K562 (cell line): ENCODE data around the gene CABP2. TPM values are rescaled to one million over a fixed set of nuclear protein-coding genes. Genes with fewer than 3 reads are reported as not detected.
A peak's percentile ranks its signal among the peaks of the same experiment; 100 is the strongest.

Experiments used
- CAMTA2 ChIP-seq: fragments of 250-450 bp; sonication (Bioruptor Pico); conservative IDR thresholded peaks from 2 replicates; pipeline ENCODE4 v1.5.1; 2022
- CBX8 ChIP-seq: fragments of 200-600 bp; sonication (generic); IDR thresholded peaks from 2 replicates; pipeline ENCODE4 v1.6.1; 2012; ENCODE audit warnings: borderline replicate concordance, mixed run types, low read depth, mild to moderate bottlenecking, moderate library complexity, mixed read lengths, low read length, control low read depth, inconsistent platforms; ENCODE audit not compliant: poor library complexity, severe bottlenecking; ENCODE audit errors: extremely low read depth
- FOXK2 ChIP-seq, 2 experiments: fragments of 450-650 bp; IDR thresholded peaks in 1 of 2; conservative IDR thresholded peaks in 1 of 2; 2 replicates each; pipeline ENCODE4 v1.6.1; 2016; ENCODE audit warnings: low read depth in 2 of 2, mild to moderate bottlenecking in 1 of 2
- HDAC6 ChIP-seq: IDR thresholded peaks from 2 replicates; pipeline ENCODE4 v1.6.1; 2012; ENCODE audit warnings: low read depth, mild to moderate bottlenecking, control low read depth, inconsistent platforms, low read length, moderate library complexity
- KLF13 ChIP-seq: fragments of 450-650 bp; IDR thresholded peaks from 2 replicates; pipeline ENCODE4 v1.6.1; 2016; ENCODE audit warnings: missing genetic modification characterization, low read depth, mild to moderate bottlenecking, missing compliant biosample characterization, moderate library complexity, borderline replicate concordance
- MCM3 ChIP-seq: fragments of 450-650 bp; IDR thresholded peaks from 2 replicates; pipeline ENCODE4 v1.6.1; 2016
- NR2C2 ChIP-seq, 2 experiments: fragments of 200-800 bp in 1 of 2; sonication (Bioruptor generic) in 1 of 2; sonication (generic) in 1 of 2; formaldehyde crosslinking in 1 of 2; IDR thresholded peaks; 2 replicates each; pipeline versions ENCODE4 v1.6.1 to v1.8.0; 2016 to 2022; ENCODE audit warnings: mild to moderate bottlenecking in 1 of 2, missing compliant biosample characterization in 1 of 2, missing genetic modification characterization in 1 of 2, missing genetic modification reagents in 1 of 2
- PHTF2 ChIP-seq: fragments of 250-450 bp; sonication (Bioruptor Pico); IDR thresholded peaks from 2 replicates; pipeline ENCODE4 v1.5.0; 2021; ENCODE audit warnings: mild to moderate bottlenecking
- PRPF4 ChIP-seq: fragments of 200-400 bp; formaldehyde crosslinking; IDR thresholded peaks from one replicate; pipeline ENCODE4 v1.6.1; 2017; ENCODE audit warnings: low read length, low read depth, mild to moderate bottlenecking; ENCODE audit not compliant: insufficient read depth, poor library complexity, severe bottlenecking
- SMARCA4 ChIP-seq: fragments of 450-650 bp; IDR thresholded peaks from 2 replicates; pipeline ENCODE4 v1.6.1; 2016
- TBP ChIP-seq: optimal IDR thresholded peaks from 2 replicates; pipeline ENCODE3; 2011; ENCODE audit warnings: low read depth, low read length, improper control_type of control experiment
- ZNF316 ChIP-seq: fragments of 450-650 bp; IDR thresholded peaks from 2 replicates; pipeline ENCODE4 v1.6.1; 2016
- ZNF354B ChIP-seq: fragments of 250-450 bp; sonication (Bioruptor Pico); IDR thresholded peaks from 2 replicates; pipeline ENCODE4 v1.4.0; 2020
- ZNF586 ChIP-seq: fragments of 450-650 bp; formaldehyde crosslinking; conservative IDR thresholded peaks from 2 replicates; pipeline ENCODE4 v1.4.0; 2020; ENCODE audit warnings: mild to moderate bottlenecking, moderate library complexity
- ZNF830 ChIP-seq: fragments of 250-450 bp; sonication (Bioruptor Pico); IDR thresholded peaks from 2 replicates; pipeline ENCODE4 v1.5.0; 2021; ENCODE audit warnings: mild to moderate bottlenecking
- polyA plus RNA-seq, 8 experiments: library from polyadenylated mRNA; depleted of rRNA in 4 of 8; stranded (reverse) in 5 of 8; unstranded in 3 of 8; fragments of >200 nt; fragmentation: Nextera tagmentation in 2 of 8; fragmentation: Illumina TruSeq in 1 of 8; extraction: Ambion mirVana in 2 of 8; extraction: Trizol in 1 of 8; gene quantifications; 2 replicates each; pipeline versions ENCODE4 v1.2.1 to v1.2.3, GENCODE V29; 2011 to 2014; ENCODE audit warnings: inconsistent platforms in 1 of 8, missing spikeins in 1 of 8
- total RNA-seq, 7 experiments: library from RNA; depleted of rRNA in 6 of 7; stranded (reverse); fragments of >200 nt in 6 of 7; fragmentation: Illumina TruSeq in 2 of 7; extraction: Trizol in 2 of 7; gene quantifications; 2 replicates each; pipeline versions ENCODE4 v1.2.1 to v1.2.3, GENCODE V29; 2011 to 2021; ENCODE audit warnings: low replicate concordance in 1 of 7
- TF ChIP-seq, protein P1 (sequence below): IDR thresholded peaks from 2 replicates; pipeline ENCODE4 v1.6.1; 2011; ENCODE audit warnings: borderline replicate concordance, low read depth, mild to moderate bottlenecking, moderate library complexity, low read length; ENCODE audit not compliant: insufficient read depth, poor library complexity, severe bottlenecking
- TF ChIP-seq, protein P2 (sequence below): fragments of 250-450 bp; sonication (Bioruptor Pico); IDR thresholded peaks from 2 replicates; pipeline ENCODE4 v1.5.0; 2022; ENCODE audit warnings: mild to moderate bottlenecking

Gene CABP2
- total and polyA plus RNA-seq, 9 of the 15 experiments (the other 6 are each of a cell fraction or from before 2014, with no cell fraction given) = not detected

DNA sequence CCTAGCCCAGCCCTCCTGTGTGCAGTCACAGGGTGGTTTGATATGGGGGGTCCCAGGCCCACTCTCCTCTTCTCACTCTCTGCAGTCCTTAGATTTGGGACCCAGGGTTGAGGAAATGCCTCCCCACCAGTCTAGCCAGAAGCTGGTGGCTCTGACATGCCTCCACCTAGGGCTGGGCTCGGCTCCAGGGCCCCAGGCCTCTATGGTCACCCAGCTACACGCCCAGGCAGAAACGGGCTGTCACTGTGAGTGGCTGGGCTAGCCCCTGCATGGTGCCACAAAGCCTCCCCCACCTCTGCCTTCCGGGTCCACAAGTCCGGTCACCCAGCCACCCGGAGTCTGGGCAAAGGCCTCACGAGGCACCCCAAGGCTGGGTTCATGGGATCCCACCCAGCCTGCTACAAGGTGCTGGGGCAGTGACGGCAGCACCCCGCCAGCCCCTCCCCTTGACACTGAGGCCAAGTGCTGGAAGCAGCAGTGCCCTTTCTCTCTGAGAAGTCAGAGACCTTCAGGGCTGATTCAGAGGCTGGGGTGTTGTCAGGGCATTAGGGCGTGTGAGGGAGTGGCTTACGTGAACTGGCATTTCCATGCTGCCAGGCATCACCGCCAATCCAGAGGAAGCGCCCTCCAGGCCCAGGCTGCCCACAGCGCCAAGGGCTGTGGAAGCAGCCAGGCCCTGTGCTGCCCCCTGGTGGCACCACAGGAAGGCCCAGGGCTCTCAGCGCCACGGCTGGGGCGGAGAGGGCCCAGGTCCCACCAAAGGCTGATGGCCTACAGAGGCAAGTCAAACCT lies 17.4 kb downstream of the CABP2 start (continued):
- TF ChIP-seq, protein P1, sequence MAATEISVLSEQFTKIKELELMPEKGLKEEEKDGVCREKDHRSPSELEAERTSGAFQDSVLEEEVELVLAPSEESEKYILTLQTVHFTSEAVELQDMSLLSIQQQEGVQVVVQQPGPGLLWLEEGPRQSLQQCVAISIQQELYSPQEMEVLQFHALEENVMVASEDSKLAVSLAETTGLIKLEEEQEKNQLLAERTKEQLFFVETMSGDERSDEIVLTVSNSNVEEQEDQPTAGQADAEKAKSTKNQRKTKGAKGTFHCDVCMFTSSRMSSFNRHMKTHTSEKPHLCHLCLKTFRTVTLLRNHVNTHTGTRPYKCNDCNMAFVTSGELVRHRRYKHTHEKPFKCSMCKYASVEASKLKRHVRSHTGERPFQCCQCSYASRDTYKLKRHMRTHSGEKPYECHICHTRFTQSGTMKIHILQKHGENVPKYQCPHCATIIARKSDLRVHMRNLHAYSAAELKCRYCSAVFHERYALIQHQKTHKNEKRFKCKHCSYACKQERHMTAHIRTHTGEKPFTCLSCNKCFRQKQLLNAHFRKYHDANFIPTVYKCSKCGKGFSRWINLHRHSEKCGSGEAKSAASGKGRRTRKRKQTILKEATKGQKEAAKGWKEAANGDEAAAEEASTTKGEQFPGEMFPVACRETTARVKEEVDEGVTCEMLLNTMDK = peak; percentile 94
- TF ChIP-seq MCM3 (no peak), ZNF316 (no peak), ZNF830 (CRISPR knock-in tag) (no peak), PRPF4 (no peak), FOXK2 (conservative IDR thresholded peaks at IDR 0.05 in 1 of 2, IDR thresholded peaks at IDR 0.05 in 1 of 2; ENCODE audit: low read depth in 2 of 2) (no peak), ZNF354B (CRISPR knock-in tag) (no peak), CBX8 (no peak), NR2C2 (CRISPR knock-in tag; IDR thresholded peaks at IDR 0.05) (no peak), NR2C2 (tag; IDR thresholded peaks at IDR 0.05) (no peak), KLF13 (tag) (peak; percentile 7; the same call in 1 of the 2 replicates), SMARCA4 (no peak), PHTF2 (CRISPR knock-in tag) (no peak), HDAC6 (no peak), TBP (no peak), CAMTA2 (CRISPR knock-in tag) (no peak), ZNF586 (no peak)
- TF ChIP-seq, protein P2, sequence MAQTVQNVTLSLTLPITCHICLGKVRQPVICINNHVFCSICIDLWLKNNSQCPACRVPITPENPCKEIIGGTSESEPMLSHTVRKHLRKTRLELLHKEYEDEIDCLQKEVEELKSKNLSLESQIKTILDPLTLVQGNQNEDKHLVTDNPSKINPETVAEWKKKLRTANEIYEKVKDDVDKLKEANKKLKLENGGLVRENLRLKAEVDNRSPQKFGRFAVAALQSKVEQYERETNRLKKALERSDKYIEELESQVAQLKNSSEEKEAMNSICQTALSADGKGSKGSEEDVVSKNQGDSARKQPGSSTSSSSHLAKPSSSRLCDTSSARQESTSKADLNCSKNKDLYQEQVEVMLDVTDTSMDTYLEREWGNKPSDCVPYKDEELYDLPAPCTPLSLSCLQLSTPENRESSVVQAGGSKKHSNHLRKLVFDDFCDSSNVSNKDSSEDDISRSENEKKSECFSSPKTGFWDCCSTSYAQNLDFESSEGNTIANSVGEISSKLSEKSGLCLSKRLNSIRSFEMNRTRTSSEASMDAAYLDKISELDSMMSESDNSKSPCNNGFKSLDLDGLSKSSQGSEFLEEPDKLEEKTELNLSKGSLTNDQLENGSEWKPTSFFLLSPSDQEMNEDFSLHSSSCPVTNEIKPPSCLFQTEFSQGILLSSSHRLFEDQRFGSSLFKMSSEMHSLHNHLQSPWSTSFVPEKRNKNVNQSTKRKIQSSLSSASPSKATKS = no peak
